ENCODE data around the gene LILRA6.
"Not testable (repeated sequence)": the region's sequence is repeated elsewhere in the genome, so short reads cannot be mapped to it uniquely, and the experiment has no call there.

LILRA6 gene

GRCh38 chr19:54231077-54231931, 11.3 kb downstream of the LILRA6 start:
- peak; percentile 60 for DNase-seq (ENCODE audit: low read depth)

GRCh38 chr19:54230031-54230430, 12.6 kb downstream of the LILRA6 start:
- DNase-seq (ENCODE audit: low read depth): no peak

DNA sequence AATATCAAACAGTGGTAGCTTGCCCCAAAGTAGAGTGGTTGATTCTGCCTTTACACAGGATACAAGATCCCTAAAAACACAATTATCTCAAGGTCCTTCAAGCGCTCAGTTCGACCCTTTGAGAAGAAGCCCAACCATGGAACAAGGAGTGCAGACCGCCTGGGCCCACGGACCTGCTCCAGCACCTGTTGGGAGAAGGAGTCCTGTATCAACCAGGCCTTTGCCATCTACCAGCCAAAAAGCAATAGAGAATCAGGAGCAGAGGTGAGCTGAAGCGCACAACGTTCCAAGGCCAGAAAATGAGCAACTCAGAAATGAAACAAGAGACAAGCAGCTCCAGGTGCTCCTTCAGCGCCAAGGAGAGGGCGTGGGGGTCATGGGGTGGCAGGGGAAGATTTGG, 13.4 kb downstream of the LILRA6 start:
- no peak for DNase-seq (ENCODE audit: low read depth)

DNA sequence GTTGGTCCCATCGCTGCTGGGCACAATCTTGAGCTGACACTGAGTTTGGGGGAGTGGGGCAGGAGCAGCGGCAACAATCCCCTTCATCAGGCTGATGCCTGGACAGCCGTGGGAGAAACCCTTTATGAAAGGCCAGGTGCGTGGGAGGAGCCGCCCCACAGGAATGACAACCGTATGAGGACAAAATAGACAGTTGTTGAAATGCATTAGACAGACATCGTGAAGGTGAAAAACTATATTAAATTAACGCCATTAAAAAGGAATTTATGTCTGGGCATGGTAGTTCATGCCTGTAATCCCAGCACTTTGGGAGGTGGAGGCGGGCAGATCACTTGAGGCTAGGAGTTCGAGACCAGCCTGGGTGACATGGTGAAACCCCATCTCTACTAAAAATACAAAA, 18.0 kb downstream of the LILRA6 start:
- DNase-seq (ENCODE audit: low read depth): not testable (repeated sequence)

- not testable (repeated sequence) for DNase-seq (ENCODE audit: low read depth)
Observed at GRCh38 chr19:54223937-54224281, 18.7 kb downstream of the LILRA6 start.

DNA sequence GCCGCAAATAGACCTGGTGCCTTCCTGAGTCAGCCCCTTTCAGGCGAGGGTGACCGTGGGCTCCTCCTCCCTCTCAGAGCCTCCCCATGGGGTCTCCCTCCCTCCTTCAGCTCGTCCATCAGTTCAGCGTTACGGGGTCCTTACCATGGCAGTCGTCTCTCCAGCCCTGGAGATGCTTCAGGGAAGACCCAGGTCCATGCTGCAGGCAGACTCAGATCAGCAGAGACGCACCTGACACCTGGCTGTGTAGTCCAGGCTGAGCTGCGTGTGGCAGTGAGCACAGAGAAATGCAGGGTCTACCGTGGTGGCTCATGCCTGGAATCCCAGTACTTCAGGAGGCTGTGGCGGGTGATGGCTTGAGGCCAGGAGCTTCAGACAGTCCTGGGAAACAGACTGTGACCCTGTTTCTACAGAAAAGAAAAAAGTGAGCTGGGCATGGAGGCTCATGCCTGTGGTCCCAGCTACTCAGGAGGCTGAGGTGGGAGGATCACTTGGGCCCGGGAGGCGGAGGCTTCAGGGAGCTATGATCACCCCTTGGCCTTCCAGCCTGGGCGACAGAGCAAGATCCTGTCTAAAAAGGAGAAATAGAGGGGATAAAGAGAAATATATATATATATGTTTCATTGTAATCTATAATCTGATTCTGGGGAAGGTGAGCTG, 19.2 kb downstream of the LILRA6 start:
- not testable (repeated sequence) for DNase-seq (ENCODE audit: low read depth)

GRCh38 chr19:54222474-54223276, 19.9 kb downstream of the LILRA6 start, which contains the start of gene LILRB3:
Gene LILRB3 (minus strand): TSS chr19:54223007. CDS start chr19:54222976, 31 bp downstream.
- not testable (repeated sequence) for DNase-seq (ENCODE audit: low read depth)

- not testable (repeated sequence) for DNase-seq (ENCODE audit: low read depth)
Observed at GRCh38 chr19:54221947-54222346, 20.6 kb downstream of the LILRA6 start.

- not testable (repeated sequence) for DNase-seq (ENCODE audit: low read depth)
Observed at GRCh38 chr19:54219702-54220101, 22.9 kb downstream of the LILRA6 start.

- DNase-seq (ENCODE audit: low read depth): no peak
Observed at GRCh38 chr19:54218960-54219661, 23.5 kb downstream of the LILRA6 start.

DNA sequence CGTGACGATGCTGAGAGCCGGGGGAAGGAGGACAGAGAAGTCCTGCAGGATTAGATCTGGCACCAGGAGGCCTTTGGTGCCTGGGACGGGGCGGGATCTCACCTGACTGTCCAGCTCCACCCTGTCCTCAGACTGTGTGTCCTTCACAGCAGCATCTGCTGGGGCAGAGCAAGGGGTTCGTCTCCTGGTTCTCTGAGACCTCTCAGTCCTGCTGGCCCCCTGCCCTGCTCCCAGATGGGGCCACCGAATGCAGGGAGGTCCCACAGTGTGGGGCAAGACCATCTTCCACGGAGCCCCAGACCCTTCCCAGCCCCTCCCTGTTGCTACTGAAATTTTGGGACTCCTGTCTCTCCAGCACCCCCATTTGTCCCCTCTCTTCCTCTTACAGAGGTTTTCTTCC, 24.3 kb downstream of the LILRA6 start:
- no peak for DNase-seq (ENCODE audit: low read depth)

DNA sequence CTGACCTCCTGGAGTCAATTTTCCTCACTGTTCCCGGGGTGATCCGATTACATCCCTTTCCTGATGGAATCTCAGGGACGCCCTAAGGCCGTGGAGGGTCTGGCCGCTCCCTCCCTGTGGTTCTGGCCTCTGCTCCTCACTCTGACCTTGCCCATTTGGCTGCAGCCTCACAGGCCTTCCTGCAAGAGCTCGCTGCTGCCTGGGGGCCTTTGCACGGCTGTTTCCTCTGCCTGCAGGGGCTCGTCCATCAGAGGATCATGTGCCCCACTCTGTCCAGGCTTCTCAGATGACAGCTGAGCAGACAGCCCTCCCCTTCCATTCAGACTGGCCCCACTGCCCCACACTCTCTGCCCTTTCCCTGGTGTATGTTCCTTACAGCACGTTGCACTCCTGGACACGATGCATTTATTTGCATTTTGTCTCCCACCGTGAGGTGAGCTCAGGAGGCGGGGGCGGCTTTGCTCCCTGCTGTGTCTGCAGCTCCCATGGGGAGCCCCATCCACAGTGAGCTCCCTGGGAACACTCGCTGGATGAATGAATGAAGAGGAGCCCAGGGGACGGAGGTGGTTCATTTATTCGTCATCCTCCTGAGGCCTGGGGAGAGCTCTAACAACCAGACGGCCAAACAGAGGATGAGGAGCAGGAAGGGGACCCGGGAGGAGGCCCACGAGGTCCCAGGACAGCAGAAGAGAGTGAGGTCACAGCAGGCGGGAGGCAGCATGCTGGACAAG, 24.9 kb downstream of the LILRA6 start:
- DNase-seq (ENCODE audit: low read depth): not testable (repeated sequence)

DNA sequence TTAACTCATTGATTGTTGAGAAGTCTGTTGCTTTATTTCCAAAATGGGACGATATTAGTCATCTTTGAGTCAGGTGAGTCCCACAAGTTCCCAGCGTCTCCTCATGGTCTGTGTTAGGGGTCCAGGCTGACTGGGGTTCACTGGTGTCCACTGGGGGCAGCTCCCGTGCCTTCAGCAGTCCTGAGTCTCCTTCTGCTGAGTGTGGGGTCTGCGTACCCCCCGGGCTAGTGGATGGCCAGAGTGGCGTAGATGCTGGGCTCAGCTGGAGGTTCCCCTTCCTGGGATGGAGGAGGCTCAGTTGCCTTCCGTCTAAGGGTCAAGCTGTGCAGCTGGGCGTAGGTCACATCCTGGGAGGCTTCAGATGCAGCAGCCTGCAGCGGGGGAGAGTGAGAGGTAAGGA, 25.7 kb downstream of the LILRA6 start:
- no peak for DNase-seq (ENCODE audit: low read depth)

DNA sequence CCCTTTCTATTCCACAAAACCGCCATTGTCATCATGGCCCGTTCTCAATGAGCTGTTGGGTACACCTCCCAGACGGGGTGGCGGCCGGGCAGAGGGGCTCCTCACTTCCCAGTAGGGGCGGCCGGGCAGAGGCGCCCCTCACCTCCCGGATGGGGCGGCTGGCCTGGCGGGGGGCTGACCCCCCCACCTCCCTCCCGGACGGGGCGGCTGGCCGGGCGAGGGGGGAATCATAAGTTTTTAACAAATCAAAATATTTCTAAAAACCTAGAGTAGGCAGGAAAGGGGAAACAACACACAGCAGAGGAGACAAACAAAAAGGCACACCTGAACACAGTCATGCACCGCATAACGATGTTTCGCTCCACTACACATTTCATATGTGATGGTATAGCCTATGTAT, 27.9 kb downstream of the LILRA6 start:
- DNase-seq (ENCODE audit: low read depth): not testable (repeated sequence)

DNA sequence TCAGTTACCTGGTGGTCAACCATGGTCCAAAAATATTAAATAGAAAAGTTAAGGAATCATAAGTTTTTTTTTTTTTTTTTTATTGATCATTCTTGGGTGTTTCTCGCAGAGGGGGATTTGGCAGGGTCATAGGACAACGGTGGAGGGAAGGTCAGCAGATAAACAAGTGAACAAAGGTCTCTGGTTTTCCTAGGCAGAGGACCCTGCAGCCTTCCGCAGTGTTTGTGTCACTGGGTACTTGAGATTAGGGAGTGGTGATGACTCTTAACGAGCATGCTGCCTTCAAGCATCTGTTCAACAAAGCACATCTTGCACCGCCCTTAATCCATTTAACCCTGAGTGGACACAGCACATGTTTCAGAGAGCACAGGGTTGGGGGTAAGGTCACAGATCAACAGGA, 28.4 kb downstream of the LILRA6 start:
- not testable (repeated sequence) for DNase-seq (ENCODE audit: low read depth)

- no peak for DNase-seq (ENCODE audit: low read depth)
Observed at GRCh38 chr19:54211235-54211634, 31.4 kb downstream of the LILRA6 start.

- DNase-seq (ENCODE audit: low read depth): no peak
Observed at GRCh38 chr19:54209811-54210494, 32.6 kb downstream of the LILRA6 start.

GRCh38 chr19:54209058-54209810, 33.4 kb downstream of the LILRA6 start:
- DNase-seq (ENCODE audit: low read depth): no peak

DNA sequence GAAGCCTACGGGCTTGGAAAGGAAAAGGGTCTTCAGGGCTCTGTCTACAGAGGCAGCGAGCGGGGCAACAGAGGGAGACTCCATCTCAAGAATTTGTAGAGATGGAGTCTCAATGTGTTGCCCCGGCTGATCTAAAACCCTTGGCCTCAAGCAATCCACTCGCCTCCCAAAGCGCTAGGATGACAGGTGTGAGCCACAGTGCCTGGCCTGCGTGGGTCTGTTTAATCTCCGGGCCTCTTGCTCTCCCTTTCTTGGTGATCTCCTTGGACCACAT, 33.9 kb downstream of the LILRA6 start:
- no peak for DNase-seq (ENCODE audit: low read depth)
